WTC11 (cell line): ENCODE data around the gene ZNF17. TPM values are rescaled to one million over a fixed set of nuclear protein-coding genes. Genes with fewer than 3 reads are reported as not detected.

Experiments used
- ATAC-seq: fragments of 200-7000 bp; cut with Tn5 transposase; 2 replicates; pipeline ENCODE4 v1.10.0; 2021; ENCODE audit warnings: mild to moderate bottlenecking, moderate library complexity
- CTCF ChIA-PET: fragments of 300-600 bp; sonication (Branson Sonifier 250); formaldehyde crosslinking; loops from one replicate; lab custom pipeline; 2021; ENCODE audit warnings: antibody characterized with exemption; lab: Charles Lee
- POLR2A ChIA-PET: fragments of 350-600 bp; sonication (Branson Sonifier 250); formaldehyde crosslinking; loops from one replicate; lab custom pipeline; 2021; ENCODE audit warnings: antibody characterized with exemption; lab: Charles Lee
- DNase-seq: peaks from one replicate; pipeline ENCODE4 v3.0.0; 2021; ENCODE audit warnings: low spot score
- H3K27ac Mint-ChIP-seq: 2 replicates; pipeline ENCODE4 v1.8.0; 2021; ENCODE audit warnings: mixed read lengths
- H3K27me3 Mint-ChIP-seq: 2 replicates; pipeline ENCODE4 v1.8.0; 2021; ENCODE audit warnings: low read depth, mild to moderate bottlenecking, moderate library complexity, mixed read lengths
- H3K36me3 Mint-ChIP-seq: 2 replicates; pipeline ENCODE4 v1.8.0; 2021; ENCODE audit warnings: mixed read lengths
- H3K4me1 Mint-ChIP-seq: 2 replicates; pipeline ENCODE4 v1.8.0; 2022; ENCODE audit warnings: mixed read lengths
- H3K4me3 Mint-ChIP-seq: 2 replicates; pipeline ENCODE4 v1.8.0; 2021; ENCODE audit warnings: mild to moderate bottlenecking, moderate library complexity, mixed read lengths
- H3K9me3 Mint-ChIP-seq: 2 replicates; pipeline ENCODE4 v1.8.0; 2021; ENCODE audit warnings: mixed read lengths
- ATF3 ChIP-seq: sonication (generic); formaldehyde crosslinking; conservative IDR thresholded peaks from 2 replicates; pipeline ENCODE4 v1.8.1; 2022; ENCODE audit warnings: mild to moderate bottlenecking, missing genetic modification reagents
- CREB1 ChIP-seq: sonication (generic); formaldehyde crosslinking; IDR thresholded peaks from 2 replicates; pipeline ENCODE4 v1.8.0; 2023; ENCODE audit warnings: mild to moderate bottlenecking, missing genetic modification reagents
- ERG ChIP-seq: fragments of 250-450 bp; sonication (Bioruptor Pico); IDR thresholded peaks from 2 replicates; pipeline ENCODE4 v1.8.0; 2021; ENCODE audit warnings: mild to moderate bottlenecking
- GRHL2 ChIP-seq: fragments of 250-450 bp; sonication (Bioruptor Pico); IDR thresholded peaks from 2 replicates; pipeline ENCODE4 v1.8.0; 2022; ENCODE audit warnings: mild to moderate bottlenecking, moderate library complexity; ENCODE audit not compliant: insufficient replicate concordance, severe bottlenecking
- MAX ChIP-seq: sonication (generic); formaldehyde crosslinking; IDR thresholded peaks from 2 replicates; pipeline ENCODE4 v1.8.0; 2022; ENCODE audit warnings: mild to moderate bottlenecking, missing genetic modification reagents
- PRDM15 ChIP-seq: sonication (generic); formaldehyde crosslinking; IDR thresholded peaks from 2 replicates; pipeline ENCODE4 v1.8.0; 2022; ENCODE audit warnings: missing genetic modification reagents
- SMAD3 ChIP-seq: sonication (generic); formaldehyde crosslinking; IDR thresholded peaks from 2 replicates; pipeline ENCODE4 v1.8.0; 2022; ENCODE audit warnings: missing genetic modification reagents, mild to moderate bottlenecking, borderline replicate concordance
- SOX15 ChIP-seq: fragments of 250-450 bp; sonication (Bioruptor Pico); IDR thresholded peaks from 2 replicates; pipeline ENCODE4 v1.9.0; 2021; ENCODE audit warnings: mild to moderate bottlenecking
- STAT6 ChIP-seq: sonication (generic); formaldehyde crosslinking; conservative IDR thresholded peaks from 2 replicates; pipeline ENCODE4 v1.8.1; 2023; ENCODE audit warnings: mild to moderate bottlenecking, low read depth, missing genetic modification reagents, moderate library complexity
- ZNF138 ChIP-seq: sonication (generic); formaldehyde crosslinking; conservative IDR thresholded peaks from 2 replicates; pipeline ENCODE4 v1.8.1; 2022; ENCODE audit warnings: mild to moderate bottlenecking, moderate library complexity, missing genetic modification reagents
- ZNF263 ChIP-seq: sonication (generic); formaldehyde crosslinking; IDR thresholded peaks from 2 replicates; pipeline ENCODE4 v1.8.1; 2022; ENCODE audit warnings: low read depth, mild to moderate bottlenecking, moderate library complexity, missing genetic modification reagents
- ZNF281 ChIP-seq: sonication (generic); formaldehyde crosslinking; IDR thresholded peaks from 2 replicates; pipeline ENCODE4 v1.8.0; 2023; ENCODE audit warnings: mild to moderate bottlenecking, missing genetic modification reagents
- ZNF317 ChIP-seq: sonication (generic); formaldehyde crosslinking; IDR thresholded peaks from 2 replicates; pipeline ENCODE4 v1.8.1; 2023; ENCODE audit warnings: low read depth, mild to moderate bottlenecking, moderate library complexity, missing genetic modification reagents, borderline replicate concordance
- ZNF425 ChIP-seq: fragments of 250-450 bp; sonication (Bioruptor Pico); conservative IDR thresholded peaks from 2 replicates; pipeline ENCODE4 v1.9.0; 2021; ENCODE audit warnings: mild to moderate bottlenecking
- total RNA-seq: library from RNA; stranded (reverse); gene quantifications from 3 replicates; pipeline ENCODE4 v1.2.3, GENCODE V29; 2021

Gene ZNF17
- total RNA-seq, 1 experiment from 2014 or later: 7.7 TPM

GRCh38 chr19:57437931-57438330 lies 27.0 kb downstream of the ZNF17 start:
- CTCF ChIA-PET: no interaction called here
- Mint-ChIP-seq H3K27ac (no peak overlapping the region), H3K9me3 (no peaks in the 10 kb centered on the region), H3K27me3 (no peaks in the 10 kb centered on the region), H3K4me1 (peaks cover 18% of the 10 kb centered on the region), H3K36me3 (peaks cover 3% of the 10 kb centered on the region; the same call in 1 of the 2 replicates), H3K4me3 (no peak overlapping the region)
- no peak for TF ChIP-seq ZNF281 (CRISPR knock-in tag)
- no peak for TF ChIP-seq PRDM15 (CRISPR knock-in tag)
- no peak for TF ChIP-seq ZNF138 (CRISPR knock-in tag)
- no peak for TF ChIP-seq SOX15
- no peak for TF ChIP-seq ATF3
- no peak for TF ChIP-seq GRHL2 (CRISPR knock-in tag)
- DNase-seq: no peak
- ATAC-seq: no peak
- POLR2A ChIA-PET: no interaction called here

GRCh38 chr19:57438925-57439324 lies 28.0 kb downstream of the ZNF17 start:
- peaks cover 18% of the 10 kb centered on the region for H3K4me1 Mint-ChIP-seq
- ChIA-PET CTCF (interaction anchor here (0.6 kb wide), 1 partner anchor 34 kb away, joined by 3 read pairs; no protein-coding TSS in a partner anchor), POLR2A (no interaction called here)
- H3K4me3 Mint-ChIP-seq: no peak overlapping the region
- no peaks in the 10 kb centered on the region for H3K27me3 Mint-ChIP-seq
- peaks cover 12% of the 10 kb centered on the region for H3K36me3 Mint-ChIP-seq
- TF ChIP-seq MAX (CRISPR knock-in tag) (no peak), STAT6 (CRISPR knock-in tag) (no peak)
- no peaks in the 10 kb centered on the region for H3K9me3 Mint-ChIP-seq
- ATAC-seq: no peak
- peak; percentile 21 for DNase-seq
- no peak overlapping the region for H3K27ac Mint-ChIP-seq

- H3K36me3 Mint-ChIP-seq: peaks cover 28% of the 10 kb centered on the region
- H3K4me1 Mint-ChIP-seq: no peaks in the 10 kb centered on the region
- no peak for ATAC-seq
- CTCF ChIA-PET: interaction anchor here (0.6 kb wide), 1 partner anchor 650 kb away, joined by 3 read pairs; no protein-coding TSS in a partner anchor
- DNase-seq: no peak
- no peaks in the 10 kb centered on the region for H3K27me3 Mint-ChIP-seq
- no peaks in the 10 kb centered on the region for H3K9me3 Mint-ChIP-seq
- H3K4me3 Mint-ChIP-seq: no peak overlapping the region
- POLR2A ChIA-PET: no interaction called here
- no peak overlapping the region for H3K27ac Mint-ChIP-seq
- TF ChIP-seq ZNF317 (CRISPR knock-in tag): no peak
- no peak for TF ChIP-seq ZNF425 (CRISPR knock-in tag)
- no peak for TF ChIP-seq ERG
- no peak for TF ChIP-seq CREB1
- TF ChIP-seq ZNF263: no peak
- TF ChIP-seq SMAD3 (CRISPR knock-in tag): no peak
Measured at GRCh38 chr19:57441979-57442752, 31.2 kb downstream of the ZNF17 start.
